ENCODE results near the gene NRP1.

- TF ChIP-seq EZH2 (IDR thresholded peaks at IDR 0.05; ENCODE audit: borderline replicate concordance, low read depth, low read length, severe bottlenecking) (no peak), CTCF (IDR thresholded peaks at IDR 0.05; ENCODE audit: extremely low read depth in 1 of 2, insufficient read depth in 1 of 2, low read depth in 1 of 2, low read length in 2 of 2) (no peak), POLR2A (IDR thresholded peaks at IDR 0.05; ENCODE audit: low read depth, low read length) (no peak), POLR2AphosphoS5 (IDR thresholded peaks at IDR 0.05; ENCODE audit: insufficient read depth, low read depth, low read length) (no peak)
These were observed 61.8 kb downstream of the NRP1 start for GRCh38 chr10:33272635-33273034.

Data from endothelial cell of umbilical vein (primary cell).